Spleen (tissue), 11 donors: ENCODE data around the gene LUZP4. TPM values are rescaled to one million over a fixed set of nuclear protein-coding genes. Genes with fewer than 3 reads are reported as not detected.

Source experiments
- DNase-seq: peaks from one replicate; pipeline ENCODE4 v3.0.0-alpha.2; 2020
- H3K27ac ChIP-seq, 8 donors: fragments of 200-600 bp; sonication (generic) in 7 of 8; 1 replicate in 4 of 8; 2 replicates in 4 of 8; pipeline versions ENCODE4 v1.5.0 to v1.8.0; 2016 to 2021; ENCODE audit warnings: inconsistent platforms in 4 of 8, mild to moderate bottlenecking in 4 of 8, moderate library complexity in 1 of 8
- H3K27me3 ChIP-seq, 7 donors: fragments of 200-600 bp; sonication (generic) in 6 of 7; replicated peaks in 1 of 7; 1 replicate in 4 of 7; 2 replicates in 3 of 7; pipeline versions ENCODE4 v1.5.0 to v1.8.0; 2016 to 2021; ENCODE audit warnings: inconsistent platforms in 3 of 7, mild to moderate bottlenecking in 1 of 7
- H3K36me3 ChIP-seq, 6 donors: fragments of 200-600 bp; sonication (generic) in 5 of 6; 1 replicate in 4 of 6; 2 replicates in 2 of 6; pipeline versions ENCODE4 v1.5.0 to v1.8.0; 2016 to 2021; ENCODE audit warnings: inconsistent platforms in 2 of 6
- H3K4me1 ChIP-seq, 6 donors: fragments of 200-600 bp; sonication (generic) in 5 of 6; 1 replicate in 3 of 6; 2 replicates in 3 of 6; pipeline versions ENCODE4 v1.5.0 to v1.8.0; 2016 to 2021; ENCODE audit warnings: inconsistent platforms in 3 of 6
- H3K4me3 ChIP-seq, 8 donors: fragments of 200-600 bp; sonication (generic) in 7 of 8; 1 replicate in 4 of 8; 2 replicates in 4 of 8; pipeline versions ENCODE4 v1.5.0 to v1.8.0; 2016 to 2021; ENCODE audit warnings: inconsistent platforms in 4 of 8, mild to moderate bottlenecking in 4 of 8, moderate library complexity in 2 of 8
- H3K9me3 ChIP-seq, 8 donors: fragments of 200-600 bp; sonication (generic) in 7 of 8; 1 replicate in 4 of 8; 2 replicates in 4 of 8; pipeline versions ENCODE4 v1.5.0 to v1.8.0; 2016 to 2021; ENCODE audit warnings: inconsistent platforms in 4 of 8
- POLR2A ChIP-seq, 3 donors: fragments of 450-650 bp; IDR thresholded peaks; one replicate each; pipeline ENCODE4 v1.5.1; 2017; ENCODE audit warnings: antibody characterized with exemption in 3 of 3, mild to moderate bottlenecking in 1 of 3
- POLR2AphosphoS5 ChIP-seq, 3 donors: sonication (generic); formaldehyde crosslinking; IDR thresholded peaks; one replicate each; pipeline ENCODE4 v1.5.1; 2017; ENCODE audit warnings: antibody characterized with exemption in 3 of 3
- WGBS, 5 donors: extraction: QIAGEN DNeasy Blood & Tissue Kit in 3 of 5; methylation state at CpG; one replicate each; pipeline versions ENCODE4 v1.1.5 to v1.1.7; 2013 to 2018; 5-methylcytosine and 5-hydroxymethylcytosine counted together
- intact Hi-C: fragments of 100-400 bp; cut with DNase I; formaldehyde crosslinking; loops from one replicate; pipeline ENCODE4 v1.15.0; 2023; ENCODE audit warnings: low total_unique reads
- polyA plus RNA-seq, 3 donors: library from polyadenylated mRNA; stranded (reverse); fragments of 200-250 nt; gene quantifications; one replicate each; pipeline ENCODE4 v1.2.1, GENCODE V29; 2013
- total RNA-seq, 7 donors: library from RNA; depleted of rRNA in 3 of 7; stranded (reverse); fragments of >200 nt in 3 of 7; fragmentation: NEBNext Ultra II Directional in 4 of 7; extraction: Animal tissue kit (Norgen Biotek cat#: 25700) in 4 of 7; gene quantifications; one replicate each; pipeline versions ENCODE4 v1.1.0 to v1.2.1, GENCODE V29; 2016 to 2021
- TF ChIP-seq, protein P1 (sequence below), 11 experiments: fragments of 200-600 bp in 7 of 11; fragments of 450-650 bp in 4 of 11; sonication (generic) in 4 of 11; IDR thresholded peaks in 8 of 11; conservative IDR thresholded peaks in 3 of 11; 1 replicate in 7 of 11; 2 replicates in 4 of 11; pipeline versions ENCODE4 v1.4.0 to v1.8.0; 2016 to 2021; ENCODE audit warnings: antibody characterized with exemption in 11 of 11, inconsistent platforms in 4 of 11, mild to moderate bottlenecking in 1 of 11
- donor health status: healthy with polysubstance abuse.
- donor health status: DM: no; HTN: no; CAD: no; lungs with moderate emphysema.
- donor health status: DM: no; HTN: no; CAD: no.
- donor health status: Bipolar disorder and iron deficiency.
- donor health status: healthy.
- donor health status: DM: no; HTN: no; CAD: no.
- donor health status: DM: yes; HTN: yes; CAD: no.

LUZP4 gene
- total and polyA plus RNA-seq, 10 donors = not detected

GRCh38 chrX:115332832-115333231 is 43.3 kb downstream of the LUZP4 start:
- 40 to 90% (median 51%) methylated on average over 4 of the region's 4 CpGs for WGBS, 5 donors
- intact Hi-C loops = no loop called here

GRCh38 chrX:115333446-115333845 is 43.9 kb downstream of the LUZP4 start:
- H3K9me3 ChIP-seq = no peaks in the 10 kb centered on the region
- WGBS, 5 donors = 49 to 85% (median 59%) methylated on average over 6 of the region's 6 CpGs
- peaks cover 0 to 3% (median 0%) of the 10 kb centered on the region in 6 donors for H3K4me1 ChIP-seq
- no peak for DNase-seq
- no peak for TF ChIP-seq POLR2A (IDR thresholded peaks at IDR 0.05)
- TF ChIP-seq, protein P1, sequence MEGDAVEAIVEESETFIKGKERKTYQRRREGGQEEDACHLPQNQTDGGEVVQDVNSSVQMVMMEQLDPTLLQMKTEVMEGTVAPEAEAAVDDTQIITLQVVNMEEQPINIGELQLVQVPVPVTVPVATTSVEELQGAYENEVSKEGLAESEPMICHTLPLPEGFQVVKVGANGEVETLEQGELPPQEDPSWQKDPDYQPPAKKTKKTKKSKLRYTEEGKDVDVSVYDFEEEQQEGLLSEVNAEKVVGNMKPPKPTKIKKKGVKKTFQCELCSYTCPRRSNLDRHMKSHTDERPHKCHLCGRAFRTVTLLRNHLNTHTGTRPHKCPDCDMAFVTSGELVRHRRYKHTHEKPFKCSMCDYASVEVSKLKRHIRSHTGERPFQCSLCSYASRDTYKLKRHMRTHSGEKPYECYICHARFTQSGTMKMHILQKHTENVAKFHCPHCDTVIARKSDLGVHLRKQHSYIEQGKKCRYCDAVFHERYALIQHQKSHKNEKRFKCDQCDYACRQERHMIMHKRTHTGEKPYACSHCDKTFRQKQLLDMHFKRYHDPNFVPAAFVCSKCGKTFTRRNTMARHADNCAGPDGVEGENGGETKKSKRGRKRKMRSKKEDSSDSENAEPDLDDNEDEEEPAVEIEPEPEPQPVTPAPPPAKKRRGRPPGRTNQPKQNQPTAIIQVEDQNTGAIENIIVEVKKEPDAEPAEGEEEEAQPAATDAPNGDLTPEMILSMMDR (IDR thresholded peaks at IDR 0.05 in 8 of 11, conservative IDR thresholded peaks at IDR 0.05 in 3 of 11) = no peak
- no peak for TF ChIP-seq POLR2AphosphoS5 (IDR thresholded peaks at IDR 0.05)
- H3K27me3 ChIP-seq = peaks cover 0 to 24% (median 0%) of the 10 kb centered on the region in 7 donors
- H3K4me3 ChIP-seq = no peak overlapping the region
- intact Hi-C loops = no loop called here
- H3K36me3 ChIP-seq = no peaks in the 10 kb centered on the region
- peak overlapping the region in 1 of 8 donors; percentile 6 for H3K27ac ChIP-seq

More at GRCh38 chrX:115332832-115333231, 43.3 kb downstream of the LUZP4 start:
- Histone ChIP-seq H3K9me3 (no peaks in the 10 kb centered on the region), H3K36me3 (no peaks in the 10 kb centered on the region), H3K4me1 (peaks cover 0 to 3% (median 0%) of the 10 kb centered on the region in 6 donors), H3K27me3 (peaks cover 0 to 24% (median 0%) of the 10 kb centered on the region in 7 donors), H3K27ac (no peak overlapping the region), H3K4me3 (no peak overlapping the region)
- DNase-seq = no peak
- TF ChIP-seq, protein P1 (IDR thresholded peaks at IDR 0.05 in 8 of 11, conservative IDR thresholded peaks at IDR 0.05 in 3 of 11) = no peak
- no peak for TF ChIP-seq POLR2AphosphoS5 (IDR thresholded peaks at IDR 0.05)
- no peak for TF ChIP-seq POLR2A (IDR thresholded peaks at IDR 0.05)

GRCh38 chrX:115337491-115338144 is 48.1 kb downstream of the LUZP4 start:
- Histone ChIP-seq H3K36me3 (no peaks in the 10 kb centered on the region), H3K27me3 (peaks cover 0 to 4% (median 0%) of the 10 kb centered on the region in 7 donors), H3K9me3 (no peaks in the 10 kb centered on the region), H3K4me1 (no peaks in the 10 kb centered on the region), H3K27ac (peak overlapping the region in 1 of 8 donors; percentile 22), H3K4me3 (no peak overlapping the region)
- intact Hi-C loops = no loop called here
- no peak for DNase-seq
- no peak for TF ChIP-seq POLR2A (IDR thresholded peaks at IDR 0.05)
- TF ChIP-seq, protein P1 (IDR thresholded peaks at IDR 0.05 in 8 of 11, conservative IDR thresholded peaks at IDR 0.05 in 3 of 11) = no peak
- no peak for TF ChIP-seq POLR2AphosphoS5 (IDR thresholded peaks at IDR 0.05)
- WGBS, 5 donors = 67 to 76% (median 71%) methylated on average over 5 of the region's 5 CpGs

DNA sequence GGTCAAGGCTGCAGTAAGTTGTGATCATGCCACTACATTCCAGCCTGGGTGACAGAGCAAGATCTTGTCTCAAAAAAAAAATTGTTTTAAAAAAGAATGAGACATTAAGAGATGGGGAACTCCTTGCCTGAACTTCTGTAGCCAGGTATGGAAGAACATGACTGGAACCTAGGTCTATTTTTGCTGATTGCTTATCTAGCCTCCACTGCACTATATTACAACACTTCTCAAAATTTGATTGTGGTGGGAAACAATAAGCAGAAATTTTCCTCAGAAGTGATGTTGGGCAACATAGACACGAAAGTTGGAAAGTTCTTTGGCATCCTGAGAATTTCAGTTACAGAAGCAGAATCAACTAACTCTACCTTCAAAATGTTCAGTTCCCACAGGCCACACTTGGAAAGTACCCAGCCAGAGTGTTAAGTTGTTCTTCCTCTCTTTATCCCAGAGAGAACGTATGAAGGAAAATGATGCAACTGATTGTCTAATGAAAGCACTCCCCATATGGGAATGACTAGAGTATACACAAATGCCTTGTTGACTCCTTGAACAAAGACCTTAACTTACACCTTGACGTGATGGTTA is 50.0 kb downstream of the LUZP4 start:
- no peaks in the 10 kb centered on the region for H3K36me3 ChIP-seq
- DNase-seq = no peak
- no peaks in the 10 kb centered on the region for H3K4me1 ChIP-seq
- WGBS, 5 donors = 40 to 63% (median 45%) methylated on average over 3 of the region's 3 CpGs
- intact Hi-C loops = no loop called here
- no peaks in the 10 kb centered on the region for H3K27me3 ChIP-seq
- H3K9me3 ChIP-seq = no peaks in the 10 kb centered on the region
- TF ChIP-seq POLR2AphosphoS5 (IDR thresholded peaks at IDR 0.05) (no peak), POLR2A (IDR thresholded peaks at IDR 0.05) (no peak)
- TF ChIP-seq, protein P1 (IDR thresholded peaks at IDR 0.05 in 8 of 11, conservative IDR thresholded peaks at IDR 0.05 in 3 of 11) = no peak
- no peak overlapping the region for H3K27ac ChIP-seq
- no peak overlapping the region for H3K4me3 ChIP-seq
